Stimulated activated CD4-positive, alpha-beta T cell treated with anti-CD3 and anti-CD28 coated beads, Interleukin-2, amount 100 ng/mL, for 24 hours (primary cell): ENCODE measurements around the gene CAMTA1.

Source experiments
- DNase-seq, 2 donors: peaks; one replicate each; pipeline ENCODE4 v3.0.0-alpha.2; 2020

CAMTA1 gene

GRCh38 chr1:6985549-6986276 is 200.5 kb downstream of the CAMTA1 start:
- no peak for DNase-seq

GRCh38 chr1:6986281-6986680 is 201.0 kb downstream of the CAMTA1 start:
- no peak for DNase-seq

DNA sequence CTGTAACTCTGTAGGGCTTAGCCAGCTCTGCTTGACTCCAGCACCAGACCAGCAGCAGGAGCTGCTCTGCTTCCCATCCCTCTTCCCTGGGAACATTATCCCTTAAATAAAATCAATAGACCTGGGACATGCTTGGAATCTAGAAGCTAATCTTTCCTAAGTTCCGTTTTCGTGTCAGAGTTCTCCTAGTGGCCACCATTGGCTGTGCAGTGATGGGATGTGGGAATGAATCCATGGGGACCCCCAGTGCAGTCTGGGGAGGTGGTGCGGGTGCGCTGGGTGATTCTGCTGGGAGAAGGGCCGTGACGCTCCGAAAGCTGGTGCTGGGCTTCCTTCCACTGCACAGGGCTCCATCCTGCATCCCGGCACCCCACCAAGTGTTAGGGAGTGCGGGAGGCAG is 202.7 kb downstream of the CAMTA1 start:
- no peak for DNase-seq

- DNase-seq: no peak
Measured at GRCh38 chr1:6988796-6989195, 203.5 kb downstream of the CAMTA1 start.

- no peak for DNase-seq
Measured at GRCh38 chr1:6989212-6990159, 204.2 kb downstream of the CAMTA1 start.

DNA sequence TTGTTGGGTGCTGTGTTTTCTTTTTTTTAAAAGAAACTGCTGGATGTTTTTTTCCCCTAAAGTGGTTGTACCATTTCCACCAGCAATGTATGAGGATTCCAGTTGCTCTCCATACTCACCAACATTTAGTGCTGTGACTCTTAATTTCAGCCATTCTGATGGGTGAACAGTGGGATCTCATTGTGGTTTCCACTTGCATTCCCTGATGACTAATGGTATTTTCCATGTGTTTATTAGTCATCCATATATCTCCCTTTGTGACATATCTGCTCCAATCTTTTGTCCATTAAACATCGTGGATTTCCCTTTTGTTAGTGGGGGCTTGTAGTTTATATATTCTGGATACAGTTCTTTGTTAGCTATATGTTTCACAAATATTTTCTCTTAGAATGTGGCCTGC is 206.0 kb downstream of the CAMTA1 start:
- DNase-seq: no peak

GRCh38 chr1:6995789-6996188 is 210.5 kb downstream of the CAMTA1 start:
- no peak for DNase-seq

- no peak for DNase-seq
Measured at GRCh38 chr1:6996371-6996770, 211.1 kb downstream of the CAMTA1 start.

GRCh38 chr1:6996866-6997265 is 211.6 kb downstream of the CAMTA1 start:
- no peak for DNase-seq

DNA sequence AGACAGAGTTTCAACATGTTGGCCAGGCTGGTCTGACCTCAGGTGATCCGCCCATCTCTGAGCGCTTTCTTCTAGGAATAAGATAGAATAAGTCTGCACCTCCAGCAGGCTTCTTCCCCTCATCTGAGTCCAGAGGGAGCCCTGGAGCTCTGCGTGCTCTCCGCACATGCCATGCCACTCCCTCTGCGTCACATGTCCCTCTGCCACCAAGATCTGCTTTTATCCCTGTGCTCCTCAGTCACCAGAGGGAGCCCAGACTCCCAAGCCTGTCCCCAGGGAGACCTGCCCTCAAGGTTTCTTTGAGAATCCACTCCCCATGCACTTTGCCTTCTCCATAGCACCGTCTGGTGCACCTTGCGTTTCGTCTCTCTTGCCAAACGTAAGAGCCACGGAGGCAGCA is 213.0 kb downstream of the CAMTA1 start:
- no peak for DNase-seq

GRCh38 chr1:6999826-7000225 is 214.6 kb downstream of the CAMTA1 start:
- no peak for DNase-seq

- DNase-seq: no peak
Measured at GRCh38 chr1:7000720-7001119, 215.5 kb downstream of the CAMTA1 start.

GRCh38 chr1:7002728-7003127 is 217.5 kb downstream of the CAMTA1 start:
- DNase-seq: no peak

DNA sequence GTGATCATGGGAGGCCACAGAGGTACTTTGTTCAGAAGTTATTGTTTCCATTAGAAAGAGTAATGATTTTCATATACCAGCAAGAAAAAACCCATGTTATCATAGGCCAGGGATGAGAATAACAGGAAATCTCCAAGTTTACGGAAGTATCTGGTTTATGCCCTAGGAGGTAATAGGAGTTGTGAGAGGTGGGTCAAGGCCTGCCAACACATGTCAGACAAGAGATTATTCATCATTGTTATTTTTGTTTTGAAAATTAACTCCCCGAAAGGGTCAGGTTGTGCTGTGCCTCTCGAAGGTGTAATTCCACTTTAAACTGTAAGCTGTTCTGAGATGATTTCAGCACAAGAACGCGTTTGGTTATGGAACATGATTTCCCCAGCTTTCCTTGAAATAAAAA is 218.4 kb downstream of the CAMTA1 start:
- DNase-seq: no peak

DNA sequence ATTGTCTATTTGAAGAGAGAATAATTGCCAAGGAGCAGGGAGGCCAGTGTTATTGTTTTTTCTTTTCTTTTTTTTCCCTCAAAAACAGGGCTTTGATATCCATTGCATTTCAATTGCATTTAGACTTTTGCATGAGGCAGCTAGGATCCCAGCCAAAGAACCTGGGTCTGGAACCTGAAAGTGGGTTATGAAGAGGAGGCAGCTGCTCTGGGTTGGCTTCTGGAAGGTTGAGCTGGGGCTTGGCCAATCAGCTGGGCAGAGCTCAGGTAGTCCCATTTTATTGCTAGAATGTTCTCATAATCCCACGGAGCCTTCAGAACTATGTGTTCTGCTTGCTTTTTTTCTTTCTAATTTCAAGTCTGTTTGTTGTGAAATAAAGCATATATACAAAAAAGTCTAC is 218.9 kb downstream of the CAMTA1 start:
- DNase-seq: no peak

GRCh38 chr1:7005762-7006161 is 220.5 kb downstream of the CAMTA1 start:
- DNase-seq: no peak

DNA sequence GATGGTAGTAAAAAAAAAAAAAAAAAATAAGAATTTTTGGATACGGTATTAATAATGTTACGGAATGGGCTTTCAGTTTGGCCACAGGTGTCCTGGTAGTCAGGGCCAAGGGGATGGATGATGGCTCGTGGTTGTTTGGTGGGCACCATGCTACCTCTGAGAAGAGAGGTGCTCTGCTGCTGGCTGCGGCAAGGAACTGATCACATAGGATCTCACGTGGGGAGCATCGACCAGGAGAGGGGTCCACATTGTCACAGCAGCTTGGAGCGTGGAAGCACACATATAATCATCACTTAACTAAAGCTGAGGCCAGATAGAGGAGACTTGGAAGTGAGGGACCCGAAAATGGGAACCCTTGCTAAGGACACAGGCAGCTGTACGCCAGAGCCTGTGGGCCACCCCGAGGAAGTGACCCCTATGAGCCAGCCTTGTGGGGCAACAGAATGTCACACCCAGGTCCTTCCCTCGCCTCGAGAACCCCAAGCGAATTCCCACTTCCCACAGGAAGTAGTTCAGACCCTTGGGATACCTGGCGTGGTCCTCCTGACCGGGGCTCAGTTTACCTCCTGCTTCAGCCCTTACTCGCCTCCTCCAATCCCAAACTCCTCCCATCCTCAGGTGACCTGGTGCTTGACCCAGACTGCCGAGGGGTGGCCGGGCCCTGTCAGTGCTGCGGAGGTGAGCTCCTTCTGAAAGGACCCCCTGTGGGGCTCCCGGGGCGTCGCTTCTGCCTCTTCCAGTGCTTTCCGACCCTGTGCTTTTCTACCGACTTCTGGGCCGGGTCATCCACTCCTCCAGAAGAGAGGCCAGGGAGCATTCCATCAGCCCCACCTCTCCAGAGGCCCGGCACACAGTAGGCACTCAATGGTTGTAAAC is 222.0 kb downstream of the CAMTA1 start:
- no peak for DNase-seq

DNA sequence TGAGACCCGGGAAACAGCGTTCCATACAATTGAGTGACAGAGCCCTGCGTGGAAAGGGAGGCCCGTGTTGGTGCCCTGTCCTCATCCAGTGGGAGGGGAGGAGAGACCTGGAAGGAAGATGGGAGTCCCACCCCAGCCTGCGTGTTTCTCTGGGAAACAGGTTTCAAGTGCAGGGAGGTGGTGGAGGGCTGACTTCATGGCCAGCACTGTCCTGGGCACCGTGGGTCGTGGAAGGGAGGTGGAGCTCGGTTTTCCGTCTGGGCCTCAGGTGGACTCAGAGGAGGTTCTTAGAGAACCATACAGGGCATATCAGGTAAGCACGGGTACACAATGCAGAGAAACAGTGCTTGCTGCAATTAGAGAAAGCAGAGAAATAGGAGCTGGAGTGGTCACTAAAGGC is 222.6 kb downstream of the CAMTA1 start:
- no peak for DNase-seq

GRCh38 chr1:7008331-7008730 is 223.1 kb downstream of the CAMTA1 start:
- no peak for DNase-seq

DNA sequence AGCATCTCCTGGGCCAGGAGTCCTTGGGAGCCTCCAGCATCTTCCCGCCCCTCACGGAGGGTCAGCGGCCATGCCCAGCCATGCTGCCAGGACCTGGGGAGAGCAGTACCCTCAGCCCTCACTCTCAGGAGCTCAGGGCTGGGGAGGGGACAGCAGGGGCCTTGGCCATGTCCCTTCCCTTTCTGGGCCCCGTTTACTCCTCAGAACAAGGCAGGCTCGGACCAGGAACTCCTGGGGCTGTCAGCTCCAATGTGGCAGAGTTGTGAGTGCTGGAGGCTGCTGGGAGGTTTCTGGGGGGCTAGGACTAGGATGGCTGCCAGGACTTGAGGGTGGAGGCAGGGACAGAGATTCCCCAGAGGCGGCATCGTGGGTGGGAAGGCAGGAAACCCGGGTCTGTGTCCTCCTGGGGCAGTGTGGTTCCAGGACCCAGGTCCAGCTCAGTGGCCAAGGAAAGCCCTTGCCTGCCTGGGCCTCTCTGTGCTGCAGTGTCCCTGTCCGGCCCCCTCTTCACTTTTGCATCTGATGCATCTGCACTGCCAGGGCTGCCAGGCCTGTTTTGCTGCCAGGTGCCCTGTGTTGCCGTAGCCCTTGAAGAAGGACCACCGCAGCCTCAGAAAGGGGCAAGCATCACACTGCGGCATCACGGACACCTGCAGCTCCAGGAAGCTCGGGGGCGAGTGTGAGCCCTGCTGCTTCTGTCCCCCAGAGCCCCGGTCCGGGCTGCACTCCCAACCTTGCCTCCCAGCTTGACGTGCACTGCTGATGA is 223.9 kb downstream of the CAMTA1 start:
- no peak for DNase-seq

DNA sequence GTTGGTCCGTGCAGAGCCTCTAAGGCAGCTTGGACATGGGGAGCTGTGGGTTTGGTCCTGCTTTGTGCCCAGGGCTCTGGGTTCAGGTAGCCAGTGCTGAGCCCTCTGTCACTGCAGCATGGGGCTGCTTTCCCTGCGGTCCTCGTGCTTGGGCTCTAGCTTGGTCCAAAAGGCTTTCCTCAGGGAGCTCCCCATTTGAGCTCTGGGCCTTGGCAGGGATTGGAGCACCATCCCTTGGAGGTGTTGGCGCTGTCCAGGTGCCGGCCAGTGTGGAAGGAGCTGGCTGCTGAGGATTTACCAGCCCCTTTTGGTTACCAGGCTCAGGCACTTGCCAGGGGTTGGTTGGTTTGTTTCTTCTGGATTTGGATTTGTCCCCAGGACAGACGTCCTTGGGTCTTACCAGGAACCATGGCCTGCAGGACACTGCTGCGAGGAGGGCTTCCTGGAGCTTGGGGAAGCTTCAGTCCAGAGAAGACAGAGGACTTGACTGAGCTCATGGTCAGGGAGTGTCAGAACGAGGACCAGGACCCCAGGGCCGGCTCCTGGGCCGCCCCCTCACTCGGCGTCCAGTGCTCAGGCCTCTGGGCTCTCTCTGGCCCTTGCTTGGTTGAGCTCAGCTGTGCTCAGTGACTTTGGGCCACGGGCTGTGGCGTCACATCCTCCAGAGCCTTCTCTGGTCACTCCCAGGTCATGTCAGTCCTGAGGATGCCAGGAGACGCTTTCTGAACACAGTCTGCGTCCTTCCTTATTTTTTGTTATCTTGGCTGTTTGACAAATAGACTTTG is 224.7 kb downstream of the CAMTA1 start:
- no peak for DNase-seq
